AML-193 (cell line): Measurements from ENCODE around the gene BACE1-AS.
A peak's percentile ranks its signal among the peaks of the same experiment; 100 is the strongest.

ENCODE experiments used
- DNase-seq, 2 experiments: peaks; one replicate each; lab custom pipeline; 2025; lab: John Stamatoyannopoulos, UW

Gene BACE1-AS

GRCh38 chr11:117292616-117293015, 1.5 kb downstream of the BACE1-AS start:
- no peak for DNase-seq

DNA sequence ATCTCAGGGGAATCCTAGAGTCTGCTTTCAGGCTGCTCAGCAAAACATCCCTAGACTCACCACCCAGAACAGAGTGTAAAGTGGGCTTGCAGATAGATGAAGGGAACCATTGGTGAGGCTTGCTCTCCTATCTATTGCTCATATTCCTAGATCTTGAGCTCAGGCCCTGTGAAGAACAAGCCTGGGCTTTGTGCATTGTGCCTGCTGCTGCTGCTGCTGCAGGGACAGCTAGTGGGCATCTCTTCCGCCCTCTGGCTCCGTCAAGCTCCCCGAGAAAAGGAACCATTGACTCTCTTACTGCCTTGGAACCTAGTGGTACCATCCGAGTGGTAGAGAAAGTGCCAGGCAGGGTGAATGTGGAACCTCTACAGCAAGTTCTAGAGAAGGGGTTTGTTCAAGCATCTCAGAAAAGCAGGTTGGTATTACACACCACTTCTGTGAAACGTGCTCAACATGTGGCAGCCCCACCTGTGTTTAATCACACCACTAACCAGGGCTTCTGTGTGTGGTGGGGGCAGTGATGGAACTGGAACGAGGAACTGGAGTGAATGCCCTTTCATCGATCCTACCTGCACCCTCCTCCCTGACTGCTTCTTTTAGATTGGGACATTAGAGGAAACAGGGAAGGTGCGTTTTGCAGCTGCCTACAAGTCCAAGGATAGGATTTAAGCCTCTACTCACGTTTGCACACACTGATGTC, 4.4 kb downstream of the BACE1-AS start:
- DNase-seq: no peak

GRCh38 chr11:117296881-117297280, 5.7 kb downstream of the BACE1-AS start:
- DNase-seq: no peak

DNA sequence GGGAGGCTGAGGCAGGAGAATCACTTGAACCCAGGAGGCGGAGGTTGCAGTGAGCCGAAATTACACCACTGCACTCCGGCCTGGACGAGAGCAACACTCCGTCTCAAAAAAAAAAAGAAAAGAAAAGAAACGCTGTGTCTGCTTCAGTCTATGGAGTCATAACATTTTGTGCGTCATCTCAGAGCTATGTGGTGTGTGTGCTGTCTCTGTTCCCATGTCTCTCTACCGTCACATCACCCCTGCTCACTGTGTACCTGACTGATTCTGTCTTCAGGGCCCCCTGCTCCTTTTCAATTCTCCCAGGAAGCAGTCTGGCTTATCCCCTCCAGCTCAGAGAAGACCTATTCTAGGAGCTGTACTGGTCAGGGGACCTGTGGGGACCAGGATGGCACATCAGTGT, 7.0 kb downstream of the BACE1-AS start:
- DNase-seq: no peak

DNA sequence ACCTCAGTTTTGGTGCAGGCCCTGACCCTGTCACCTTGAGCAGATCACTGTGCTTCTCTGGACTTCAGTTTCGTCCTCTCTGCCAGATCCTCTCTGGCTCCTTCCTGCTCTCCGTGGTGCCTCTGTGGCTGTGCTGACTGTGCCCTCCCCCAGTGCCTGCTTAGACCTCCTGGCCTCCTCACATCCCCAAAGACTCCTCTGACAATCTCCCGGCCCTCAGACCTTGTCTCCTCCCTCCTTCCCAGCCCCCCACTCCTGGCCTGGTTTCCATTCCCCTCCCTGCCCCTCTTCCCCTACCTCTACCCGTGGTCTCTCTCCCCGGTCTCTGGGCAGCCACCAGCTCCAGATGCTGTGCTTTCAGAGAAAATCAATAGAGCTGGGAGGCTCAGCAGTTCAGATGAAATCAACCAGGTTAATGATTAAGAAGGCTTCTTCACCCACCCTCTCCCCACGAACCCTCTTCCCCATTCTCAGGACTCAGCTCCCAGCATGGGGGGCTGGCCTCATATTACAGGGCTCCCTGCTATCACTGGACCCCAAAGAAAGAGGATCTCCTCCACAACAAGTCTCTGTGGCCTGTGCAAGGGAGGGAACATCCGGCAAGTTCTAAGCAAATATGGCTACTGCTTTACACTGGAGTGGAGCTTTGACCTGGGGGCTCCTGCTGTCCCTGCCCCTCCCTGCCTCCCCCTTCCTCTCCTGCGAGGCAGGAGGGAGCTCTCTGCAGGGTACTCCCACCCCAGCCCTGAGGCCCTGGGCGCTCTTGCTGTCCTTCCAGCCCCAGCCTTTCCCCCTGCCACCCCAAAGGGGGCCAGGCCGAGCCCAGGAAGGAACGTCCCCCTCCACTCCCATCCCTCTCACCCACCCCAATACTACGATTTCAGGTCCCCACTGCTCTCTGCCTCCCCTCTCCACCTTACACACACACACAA, 8.5 kb downstream of the BACE1-AS start:
- DNase-seq: no peak

- no peak for DNase-seq
Measured at GRCh38 chr11:117300283-117300663, 9.1 kb downstream of the BACE1-AS start.

GRCh38 chr11:117300773-117301172, 9.6 kb downstream of the BACE1-AS start:
- DNase-seq: no peak

DNA sequence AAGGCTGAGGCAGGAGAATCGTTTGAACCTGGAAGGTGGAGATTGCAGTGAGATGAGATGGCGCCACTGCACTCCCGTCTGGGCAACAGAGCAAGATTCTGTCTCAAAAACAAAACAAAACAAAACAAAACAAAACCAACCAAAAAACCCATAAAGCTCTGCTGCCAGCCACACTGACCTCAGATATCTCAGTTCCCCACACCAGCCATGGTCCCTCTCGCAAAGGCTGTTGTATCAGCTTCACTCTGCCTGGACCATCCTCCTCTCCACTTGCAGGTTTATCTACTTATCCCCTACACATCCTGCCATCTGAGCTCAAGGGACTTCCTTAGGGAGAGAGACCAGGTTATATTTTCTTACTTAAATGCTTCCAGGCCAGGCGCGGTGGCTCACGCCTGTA, 11.1 kb downstream of the BACE1-AS start:
- no peak for DNase-seq

DNA sequence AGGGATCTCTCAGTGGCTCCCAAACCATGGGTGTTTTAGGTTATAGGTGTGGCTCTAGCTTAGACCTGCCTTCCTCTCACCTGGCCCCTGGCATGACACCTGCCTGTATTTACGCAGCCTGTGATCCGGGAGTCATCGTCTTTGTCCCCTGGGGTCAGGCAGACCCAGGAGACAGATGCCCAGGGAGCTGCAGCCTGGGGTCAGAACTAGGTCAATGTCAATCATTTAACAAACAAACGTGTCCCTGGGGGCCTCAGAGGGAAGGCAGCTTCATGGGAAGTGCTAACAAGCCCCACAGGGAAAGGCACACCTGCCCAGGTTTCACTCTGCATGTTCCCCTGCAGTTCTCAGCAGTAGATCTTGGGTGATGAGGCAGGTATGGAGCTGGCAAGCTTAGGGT, 12.0 kb downstream of the BACE1-AS start:
- DNase-seq: no peak

- DNase-seq: no peak
Measured at GRCh38 chr11:117303646-117304315, 12.6 kb downstream of the BACE1-AS start.

DNA sequence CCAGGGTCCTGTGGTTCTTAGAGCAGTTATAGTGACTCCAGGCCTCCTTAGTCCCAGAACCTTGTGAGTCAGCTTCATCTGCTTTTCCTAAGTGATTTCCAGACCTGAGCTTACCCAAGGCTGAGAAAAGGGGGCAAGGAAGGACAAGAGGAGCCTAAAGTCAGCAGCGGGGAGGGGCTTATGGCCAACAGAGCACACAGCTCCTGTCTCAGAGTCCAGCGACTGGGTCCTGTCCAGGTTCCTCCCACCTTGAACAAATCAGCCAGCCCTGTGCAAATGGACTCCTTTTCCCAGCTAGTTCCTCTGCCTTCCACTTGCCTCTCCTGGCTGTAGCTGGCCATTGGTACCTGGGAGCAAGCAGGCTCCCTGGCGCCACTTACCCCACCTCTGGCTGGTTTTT, 14.0 kb downstream of the BACE1-AS start:
- DNase-seq: no peak

DNA sequence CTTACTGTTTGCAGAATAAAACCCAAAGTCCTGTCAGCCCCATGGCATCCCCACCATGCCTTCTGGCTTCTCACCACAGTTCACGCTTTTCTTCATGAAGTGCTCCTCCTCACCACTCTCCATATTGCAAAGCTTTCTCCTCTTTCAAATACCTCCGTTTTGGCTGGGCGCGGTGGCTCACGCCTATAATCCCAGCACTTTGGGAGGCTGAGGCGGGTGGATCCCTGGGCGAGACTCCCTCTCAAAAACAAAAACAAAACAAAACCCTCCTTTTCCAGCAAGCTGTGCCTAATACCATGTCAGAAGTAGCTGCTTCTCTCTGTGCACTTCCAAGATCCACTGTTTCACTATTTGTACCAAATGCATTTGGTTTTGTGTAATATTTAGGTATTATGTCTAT, 18.2 kb downstream of the BACE1-AS start:
- no peak for DNase-seq

DNA sequence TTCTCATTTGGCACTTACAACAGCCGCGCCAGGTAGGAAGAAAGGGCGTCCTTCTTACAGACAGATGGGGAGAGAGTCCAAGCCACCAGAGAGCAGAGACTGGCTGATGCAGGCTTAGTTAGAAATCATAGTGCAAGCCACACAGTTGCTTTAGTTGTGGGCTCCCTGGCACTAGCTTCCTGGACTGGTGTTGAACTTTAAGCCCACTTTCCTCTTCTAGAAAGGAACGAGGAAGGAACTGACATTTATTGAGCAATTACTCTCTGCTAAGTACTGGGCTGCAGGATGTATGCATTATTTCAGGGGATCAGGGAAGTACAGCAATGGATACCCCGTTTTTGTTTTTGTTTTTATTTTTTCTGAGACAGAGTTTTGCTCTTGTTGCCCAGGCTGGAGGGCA, 21.9 kb downstream of the BACE1-AS start:
- DNase-seq: peak; percentile 68 to 80

DNA sequence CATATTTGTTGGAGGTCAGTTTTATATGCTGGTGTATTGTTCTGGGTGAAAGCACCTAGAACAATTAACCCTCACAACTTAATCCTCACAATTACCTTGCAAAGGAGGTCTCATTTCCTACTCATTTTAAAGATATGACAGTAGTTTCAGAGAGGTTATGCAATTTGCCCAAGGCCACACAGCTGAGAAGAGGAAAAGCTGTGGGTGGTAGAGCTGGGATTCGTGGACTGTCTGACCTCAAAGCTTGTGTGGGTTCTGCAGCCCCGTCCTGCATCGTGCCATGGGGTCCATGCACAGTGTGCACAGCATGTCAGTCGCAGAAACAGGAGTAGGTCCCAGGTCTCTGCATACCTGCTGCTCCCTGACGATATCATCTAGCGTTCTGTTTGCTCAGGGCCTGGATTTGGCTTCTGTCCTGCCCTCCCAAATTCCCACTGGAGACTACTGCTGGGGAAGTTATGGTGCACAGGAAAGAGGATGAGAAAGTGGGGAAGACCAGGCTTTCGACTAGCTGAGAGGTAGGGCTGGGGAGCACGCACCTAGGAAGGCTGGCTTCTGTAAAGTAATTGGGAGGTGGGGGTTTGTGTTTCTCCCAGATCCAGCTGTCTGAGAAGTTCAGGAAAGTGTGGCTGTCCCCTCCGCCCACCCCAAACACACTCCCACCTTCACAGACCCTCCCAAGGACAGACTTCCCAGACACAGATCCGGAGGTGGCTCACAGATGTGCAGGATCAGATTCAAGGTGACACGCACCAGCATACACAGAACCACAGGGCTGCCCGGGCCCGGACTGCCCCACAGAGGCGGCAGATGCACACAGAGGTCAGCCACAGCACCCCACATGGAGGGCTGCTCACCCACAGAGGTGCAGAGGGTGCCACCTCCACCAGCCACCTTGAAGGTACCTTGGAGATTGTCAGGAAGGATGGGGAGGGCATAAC, 23.0 kb downstream of the BACE1-AS start:
- DNase-seq: no peak

DNA sequence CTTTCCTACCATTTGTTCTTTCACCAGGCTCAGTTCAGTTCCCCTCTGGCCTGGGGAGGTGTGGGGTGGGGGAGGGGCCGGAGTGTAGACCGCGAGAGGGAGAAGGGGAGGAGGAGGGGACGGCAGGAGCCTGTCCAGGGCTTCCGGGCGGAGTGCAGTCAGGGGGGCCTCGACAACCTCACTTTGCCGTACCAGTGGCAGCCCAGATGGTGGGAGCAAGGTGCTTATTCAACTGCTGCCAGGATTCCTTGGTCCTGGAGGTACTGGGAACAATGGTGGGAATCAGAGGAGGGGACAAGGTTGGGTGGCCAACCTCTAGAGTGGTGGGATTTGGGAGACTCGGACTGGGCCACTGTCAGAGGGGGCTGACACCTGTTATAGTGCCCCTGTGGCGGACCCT, 23.7 kb downstream of the BACE1-AS start:
- DNase-seq: no peak

GRCh38 chr11:117315285-117316196, 24.4 kb downstream of the BACE1-AS start:
- no peak for DNase-seq

DNA sequence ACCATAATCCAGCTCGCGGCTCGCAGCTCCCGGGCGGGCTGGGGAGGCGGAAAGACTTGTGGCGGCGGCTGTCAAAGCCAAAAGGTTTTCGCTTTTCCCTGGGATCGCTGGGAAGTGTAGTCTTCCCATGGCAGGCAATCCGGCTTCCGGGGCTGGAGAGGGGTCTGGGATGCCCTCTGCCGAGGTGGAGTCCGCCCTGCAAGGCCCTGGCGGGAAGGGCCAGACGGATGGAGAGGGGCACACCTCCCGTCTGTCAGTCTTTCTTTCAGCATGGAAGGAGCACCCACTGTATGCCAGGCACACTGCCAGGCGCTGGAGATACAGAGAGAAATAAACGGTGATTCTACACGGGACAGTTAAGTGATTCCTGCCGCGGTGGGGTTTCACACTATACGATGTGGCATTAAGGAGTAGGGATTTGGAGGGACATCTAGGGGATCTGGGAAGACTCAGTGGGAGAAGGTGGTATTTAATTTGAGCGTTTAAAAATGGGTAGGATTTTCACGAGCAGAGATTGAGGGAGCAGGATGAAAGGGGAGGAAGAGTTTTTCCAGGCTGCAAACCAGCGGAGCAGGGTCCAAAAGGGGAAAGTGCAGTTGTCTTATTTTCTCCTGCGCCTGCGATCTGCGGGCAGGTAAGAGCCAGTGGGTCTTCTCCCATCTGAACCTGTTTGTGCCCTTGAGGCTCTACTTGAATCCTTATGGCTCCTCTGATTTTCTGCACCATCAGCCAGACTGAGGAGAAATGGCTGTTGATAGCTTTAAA, 25.2 kb downstream of the BACE1-AS start, which contains the start of gene BACE1:
TSS of gene BACE1 (minus strand) at position 60 of the 765 bp plus-strand sequence. CDS start 461 bp downstream, outside the sequence.
- no peak for DNase-seq

DNA sequence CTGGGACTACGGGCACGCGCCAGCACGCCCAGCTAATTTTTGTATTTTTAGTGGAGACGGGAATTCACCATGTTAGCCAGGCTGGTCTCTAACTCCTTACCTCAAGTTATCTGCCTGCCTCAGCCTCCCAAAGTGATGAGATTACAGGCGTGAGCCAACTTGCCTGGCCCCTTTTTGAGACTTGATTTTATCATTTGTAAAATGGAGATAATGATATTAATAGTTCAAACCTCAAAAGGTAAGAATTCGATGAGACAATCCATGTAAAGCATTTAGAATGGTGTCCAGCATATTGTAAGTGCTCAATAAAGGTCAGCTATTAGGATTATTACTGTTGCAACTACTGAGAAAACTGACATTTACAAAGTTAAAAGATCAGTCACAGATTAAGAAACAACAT, 27.6 kb downstream of the BACE1-AS start:
- no peak for DNase-seq

DNA sequence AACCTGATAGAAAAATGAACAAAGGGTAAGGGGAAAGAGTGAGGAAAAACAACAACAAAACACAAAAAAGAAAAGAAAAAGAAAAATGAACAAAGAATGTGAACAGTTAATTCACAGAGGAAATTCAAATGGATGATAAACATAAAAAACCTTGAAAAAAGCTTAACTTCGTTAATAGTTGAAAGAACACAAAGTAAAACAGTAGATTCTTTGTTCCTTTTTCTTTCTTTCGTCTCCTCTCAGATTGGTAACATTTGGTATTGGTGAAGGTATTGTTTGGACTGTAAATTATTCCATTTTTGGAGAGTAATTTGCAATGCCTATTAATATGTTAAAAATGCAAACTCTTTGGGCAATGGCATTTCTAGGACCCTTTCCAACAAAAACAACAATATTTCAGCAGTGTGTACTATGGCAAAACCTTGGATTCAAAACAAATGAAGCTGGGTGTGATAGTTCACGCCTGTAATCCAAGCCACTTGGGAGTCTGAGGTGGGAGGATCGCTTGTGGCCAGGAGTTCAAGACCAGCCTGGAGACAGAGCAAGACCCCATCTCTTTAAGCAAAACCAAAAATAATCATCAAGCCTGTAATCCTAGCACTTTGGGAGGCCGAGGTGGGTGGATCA, 28.2 kb downstream of the BACE1-AS start:
- no peak for DNase-seq
